ENCODE data around the gene GLI2. TPM values are rescaled to one million over a fixed set of nuclear protein-coding genes. Genes with fewer than 3 reads are reported as not detected.

Gene GLI2
- total RNA-seq, 1 experiment from 2014 or later: 1.4 TPM

DNA sequence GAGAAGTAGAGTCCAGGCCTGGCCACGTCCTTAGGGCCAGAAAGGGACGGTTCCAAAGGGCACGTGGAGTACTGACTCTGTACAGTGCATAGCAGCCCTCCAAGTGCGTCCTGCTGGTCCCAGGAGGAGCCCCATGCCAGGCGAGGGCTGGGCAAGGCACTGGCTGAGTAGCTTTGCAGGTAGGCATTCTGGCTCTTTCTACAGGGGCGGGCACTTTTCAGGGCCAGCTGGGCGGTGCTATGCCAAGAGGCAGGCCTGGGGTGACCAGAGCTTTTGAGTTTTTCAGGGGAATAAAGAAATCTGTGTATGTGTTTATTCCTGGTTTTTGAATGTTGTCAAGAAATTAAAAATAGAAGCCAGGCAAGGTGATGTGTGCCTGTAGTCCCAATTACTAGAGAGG, 15.4 kb upstream of the GLI2 start:
- intact Hi-C loops (cut with micrococcal nuclease; ENCODE audit: unreplicated experiment): no loop called here
- Mint-ChIP-seq H3K4me1 (ENCODE audit: low read depth, unreplicated experiment) (peaks cover 12% of the 10 kb centered on the region), H3K9me3 (ENCODE audit: low read depth, unreplicated experiment) (peaks cover 4% of the 10 kb centered on the region), H3K27ac (ENCODE audit: unreplicated experiment) (no peak overlapping the region), H3K27me3 (ENCODE audit: unreplicated experiment) (peaks cover 30% of the 10 kb centered on the region), H3K36me3 (ENCODE audit: insufficient read depth, unreplicated experiment) (no peaks in the 10 kb centered on the region), H3K4me3 (ENCODE audit: low read depth, unreplicated experiment) (no peak overlapping the region)
- CTCF ChIA-PET: no interaction called here
- BruUV-seq (replicated peaks): no TSS peak
- TF ChIP-seq, protein P1, sequence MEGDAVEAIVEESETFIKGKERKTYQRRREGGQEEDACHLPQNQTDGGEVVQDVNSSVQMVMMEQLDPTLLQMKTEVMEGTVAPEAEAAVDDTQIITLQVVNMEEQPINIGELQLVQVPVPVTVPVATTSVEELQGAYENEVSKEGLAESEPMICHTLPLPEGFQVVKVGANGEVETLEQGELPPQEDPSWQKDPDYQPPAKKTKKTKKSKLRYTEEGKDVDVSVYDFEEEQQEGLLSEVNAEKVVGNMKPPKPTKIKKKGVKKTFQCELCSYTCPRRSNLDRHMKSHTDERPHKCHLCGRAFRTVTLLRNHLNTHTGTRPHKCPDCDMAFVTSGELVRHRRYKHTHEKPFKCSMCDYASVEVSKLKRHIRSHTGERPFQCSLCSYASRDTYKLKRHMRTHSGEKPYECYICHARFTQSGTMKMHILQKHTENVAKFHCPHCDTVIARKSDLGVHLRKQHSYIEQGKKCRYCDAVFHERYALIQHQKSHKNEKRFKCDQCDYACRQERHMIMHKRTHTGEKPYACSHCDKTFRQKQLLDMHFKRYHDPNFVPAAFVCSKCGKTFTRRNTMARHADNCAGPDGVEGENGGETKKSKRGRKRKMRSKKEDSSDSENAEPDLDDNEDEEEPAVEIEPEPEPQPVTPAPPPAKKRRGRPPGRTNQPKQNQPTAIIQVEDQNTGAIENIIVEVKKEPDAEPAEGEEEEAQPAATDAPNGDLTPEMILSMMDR (IDR thresholded peaks at IDR 0.05; ENCODE audit: unreplicated experiment): no peak
- DNase-seq: no peak

DNA sequence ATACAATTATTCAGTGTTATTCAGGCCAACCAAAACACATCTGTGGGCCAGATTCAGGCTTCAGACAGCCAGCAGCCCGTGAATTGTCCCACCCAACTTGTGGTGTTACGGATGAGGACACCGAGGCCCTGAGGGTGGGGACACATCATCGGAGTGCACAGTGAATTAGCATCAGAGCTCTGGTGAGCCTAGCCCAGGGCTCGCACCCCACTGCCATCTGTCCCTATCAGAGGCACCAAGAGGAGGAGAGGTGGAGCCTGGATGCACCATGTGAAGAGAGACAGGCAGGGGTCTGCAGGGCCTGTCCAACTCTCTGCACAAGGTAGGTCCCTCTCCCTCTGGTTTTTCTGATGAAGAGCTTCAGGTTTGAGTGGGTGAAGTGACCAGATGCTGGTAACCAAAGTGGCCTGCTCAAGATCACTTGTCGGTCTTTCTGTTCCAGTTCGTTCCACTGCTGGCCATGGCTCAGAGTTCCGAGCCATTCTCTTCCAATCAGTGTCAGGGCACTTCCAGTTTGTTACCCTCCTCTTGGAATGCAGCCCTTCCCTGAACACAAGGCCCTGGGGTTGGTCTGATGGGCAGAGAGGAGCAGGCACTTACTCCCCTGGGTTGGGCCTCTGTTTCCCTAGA, 14.8 kb upstream of the GLI2 start:
- CTCF ChIA-PET: no interaction called here
- no TSS peak for BruUV-seq (replicated peaks)
- intact Hi-C loops (cut with micrococcal nuclease; ENCODE audit: unreplicated experiment): no loop called here

DNA sequence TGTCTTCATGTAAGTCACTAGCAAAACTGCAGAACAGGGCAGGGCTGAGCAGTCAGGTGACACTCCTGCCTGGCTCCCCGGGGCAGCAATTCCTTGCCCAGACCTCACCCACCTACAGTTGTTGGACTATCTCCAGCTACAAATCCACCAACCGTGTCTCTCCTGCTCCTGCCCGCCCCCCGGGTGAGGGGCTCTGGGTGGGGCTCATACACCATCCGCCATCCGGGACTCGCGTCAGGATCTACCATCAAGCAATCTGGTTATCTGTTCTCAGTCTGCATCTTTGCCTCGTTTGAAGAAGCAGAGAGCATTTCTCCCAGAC, 13.5 kb upstream of the GLI2 start:
- H3K4me1 Mint-ChIP-seq (ENCODE audit: low read depth, unreplicated experiment): peaks cover 12% of the 10 kb centered on the region
- intact Hi-C loops (cut with micrococcal nuclease; ENCODE audit: unreplicated experiment): no loop called here
- CTCF ChIA-PET: no interaction called here
- H3K27ac Mint-ChIP-seq (ENCODE audit: unreplicated experiment): no peak overlapping the region
- peaks cover 7% of the 10 kb centered on the region for H3K9me3 Mint-ChIP-seq (ENCODE audit: low read depth, unreplicated experiment)
- no peak overlapping the region for H3K4me3 Mint-ChIP-seq (ENCODE audit: low read depth, unreplicated experiment)
- no peak for DNase-seq
- TF ChIP-seq, protein P1 (IDR thresholded peaks at IDR 0.05; ENCODE audit: unreplicated experiment): no peak
- peaks cover 20% of the 10 kb centered on the region for H3K27me3 Mint-ChIP-seq (ENCODE audit: unreplicated experiment)
- no TSS peak for BruUV-seq (replicated peaks)
- H3K36me3 Mint-ChIP-seq (ENCODE audit: insufficient read depth, unreplicated experiment): no peaks in the 10 kb centered on the region

More for the DNA sequence above, 14.8 kb upstream of the GLI2 start:
- no peak overlapping the region for H3K27ac Mint-ChIP-seq (ENCODE audit: unreplicated experiment)
- peaks cover 12% of the 10 kb centered on the region for H3K4me1 Mint-ChIP-seq (ENCODE audit: low read depth, unreplicated experiment)
- peaks cover 4% of the 10 kb centered on the region for H3K9me3 Mint-ChIP-seq (ENCODE audit: low read depth, unreplicated experiment)
- no peaks in the 10 kb centered on the region for H3K36me3 Mint-ChIP-seq (ENCODE audit: insufficient read depth, unreplicated experiment)
- no peak overlapping the region for H3K4me3 Mint-ChIP-seq (ENCODE audit: low read depth, unreplicated experiment)
- DNase-seq: no peak
- TF ChIP-seq, protein P1 (IDR thresholded peaks at IDR 0.05; ENCODE audit: unreplicated experiment): no peak
- H3K27me3 Mint-ChIP-seq (ENCODE audit: unreplicated experiment): peaks cover 24% of the 10 kb centered on the region

DNA sequence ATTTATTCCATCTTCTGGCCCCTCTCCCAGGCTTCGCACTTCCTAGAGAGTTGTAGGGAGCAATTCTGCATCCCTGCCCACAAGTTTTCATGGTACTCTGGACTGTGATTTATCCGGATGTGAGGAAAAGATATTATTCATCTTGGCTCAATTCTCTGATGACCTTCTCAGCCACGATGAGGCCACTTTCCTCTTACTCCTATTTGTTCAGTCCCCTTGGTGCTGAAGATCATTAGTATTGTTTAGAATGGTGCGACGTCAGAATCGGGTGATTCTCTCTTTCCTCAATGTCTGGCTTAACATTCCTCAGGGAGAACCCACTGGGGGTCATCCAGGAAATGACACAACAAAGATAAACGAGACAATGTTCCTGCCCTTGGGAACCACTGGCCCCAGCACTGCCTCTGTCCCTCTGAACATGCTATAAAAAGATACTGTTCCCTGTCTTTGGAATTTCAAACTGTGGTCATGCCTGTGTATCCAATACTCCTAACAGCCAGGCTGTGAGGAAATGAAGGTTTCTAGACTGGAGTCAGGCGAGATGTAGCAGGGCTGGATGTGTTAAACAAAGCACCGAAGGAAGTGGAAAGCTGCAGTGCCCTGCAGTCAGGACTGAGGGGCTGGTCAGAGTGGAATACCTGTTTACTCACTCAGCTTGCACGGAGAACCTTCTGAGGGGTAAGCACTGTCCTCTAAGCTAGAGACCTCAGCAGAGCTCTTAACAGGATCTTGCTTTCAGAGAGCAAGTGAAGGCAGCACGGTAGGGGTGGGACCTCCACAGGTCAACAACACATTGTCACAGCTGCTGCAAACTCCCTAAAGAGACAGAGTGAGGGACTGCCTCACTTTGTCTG, 12.9 kb upstream of the GLI2 start:
- Mint-ChIP-seq H3K4me3 (ENCODE audit: low read depth, unreplicated experiment) (no peak overlapping the region), H3K27me3 (ENCODE audit: unreplicated experiment) (peaks cover 20% of the 10 kb centered on the region), H3K36me3 (ENCODE audit: insufficient read depth, unreplicated experiment) (no peaks in the 10 kb centered on the region), H3K27ac (ENCODE audit: unreplicated experiment) (no peak overlapping the region), H3K4me1 (ENCODE audit: low read depth, unreplicated experiment) (peaks cover 12% of the 10 kb centered on the region), H3K9me3 (ENCODE audit: low read depth, unreplicated experiment) (peaks cover 7% of the 10 kb centered on the region)
- intact Hi-C loops (cut with micrococcal nuclease; ENCODE audit: unreplicated experiment): no loop called here
- TF ChIP-seq, protein P1 (IDR thresholded peaks at IDR 0.05; ENCODE audit: unreplicated experiment): no peak
- DNase-seq: no peak
- CTCF ChIA-PET: no interaction called here
- no TSS peak for BruUV-seq (replicated peaks)

Data from Calu3 (cell line).